NCI-H748 treated with DMSO at 0.1 percent for 48 hours (cell line): ENCODE measurements around the gene GUCA2B.

Experiments used
- DNase-seq: peaks from one replicate; lab custom pipeline; 2025; lab: John Stamatoyannopoulos, UW

The GUCA2B gene

DNA sequence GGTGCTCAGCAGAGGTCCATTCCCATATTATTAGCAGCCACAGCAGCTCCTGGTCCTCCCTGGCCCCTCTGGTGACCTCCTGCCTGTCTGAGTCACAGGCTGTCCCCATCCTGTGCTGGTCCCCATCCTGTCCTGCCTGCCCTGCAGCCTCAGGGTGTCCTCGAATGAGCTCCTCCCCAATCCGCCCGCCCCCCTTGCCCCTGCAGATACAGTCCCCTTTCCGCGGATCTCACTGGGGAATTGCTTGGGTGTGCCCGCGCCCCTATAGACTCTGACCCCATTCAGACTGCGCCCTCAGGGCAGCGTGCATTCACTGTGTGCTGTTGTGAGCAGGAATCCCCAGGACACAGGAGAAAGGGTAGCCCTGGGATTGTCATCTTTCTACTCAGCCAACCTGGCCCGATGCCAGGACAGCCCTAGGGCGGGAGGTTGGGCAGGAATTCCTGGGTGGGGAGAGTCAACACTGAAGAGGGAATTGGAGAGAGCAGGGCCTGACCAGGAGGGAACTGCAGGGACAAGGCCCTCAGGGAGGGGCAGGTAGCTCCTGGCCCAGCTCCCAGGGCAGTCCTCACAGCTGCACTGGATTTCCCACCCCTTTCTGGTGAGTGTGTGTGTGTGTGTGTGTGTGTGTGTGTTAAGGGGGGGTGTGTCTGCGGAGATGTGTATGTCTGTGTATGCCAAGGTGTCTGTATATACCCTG is 12.5 kb downstream of the GUCA2B start:
- peak; percentile 100 for DNase-seq

DNA sequence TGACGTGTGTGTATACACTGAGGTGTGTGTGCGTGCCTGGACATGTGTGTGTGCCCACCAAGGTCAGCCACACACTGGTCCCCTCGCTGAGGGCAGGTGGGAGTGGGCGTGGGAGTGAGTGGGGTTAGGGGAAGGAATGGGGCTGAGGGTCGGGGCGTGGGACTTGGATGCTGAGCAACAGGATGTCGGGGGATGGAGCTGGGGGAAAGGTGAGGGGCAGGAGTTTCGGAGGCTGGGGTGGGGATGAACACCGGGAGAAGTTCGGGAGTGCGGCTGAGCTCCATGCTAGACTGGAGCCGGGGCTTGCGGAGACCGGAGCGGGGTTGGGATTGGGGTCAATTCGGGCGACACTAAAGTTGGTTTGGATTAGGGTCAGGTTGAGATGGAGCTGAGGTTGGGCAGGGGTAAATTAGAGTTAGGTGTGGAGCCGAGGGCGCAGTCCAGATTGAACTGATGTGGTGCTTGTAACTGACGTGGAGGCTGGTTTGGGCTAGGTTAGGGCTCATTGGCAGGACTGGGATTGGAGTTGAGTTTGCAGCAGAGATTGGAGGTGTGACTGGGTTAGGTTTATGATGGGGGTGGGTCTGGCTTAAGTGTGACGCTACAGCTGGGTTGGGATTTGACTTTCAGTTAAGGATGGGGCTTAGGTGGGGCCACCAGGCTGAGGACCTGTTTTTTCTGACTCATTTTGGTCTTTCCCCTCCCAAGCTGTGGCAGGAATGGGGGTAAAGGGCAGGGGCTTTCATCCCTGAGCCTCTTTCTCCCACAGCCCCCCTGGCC is 14.6 kb downstream of the GUCA2B start:
- no peak for DNase-seq

DNA sequence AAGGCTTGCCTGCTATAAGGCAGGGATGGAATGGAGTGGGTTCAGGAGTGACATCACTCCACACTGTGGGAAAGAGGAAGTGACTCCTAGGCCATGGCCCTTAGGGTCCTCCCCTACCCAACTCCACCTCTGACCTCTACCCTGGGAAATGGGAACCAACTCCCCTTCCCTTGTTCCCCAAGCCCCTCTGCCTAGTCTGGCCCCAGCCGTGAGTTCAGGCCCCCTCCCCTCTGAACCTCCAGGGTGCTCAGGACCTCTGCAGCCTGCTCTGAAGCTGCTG is 15.1 kb downstream of the GUCA2B start:
- DNase-seq, result no peak

DNA sequence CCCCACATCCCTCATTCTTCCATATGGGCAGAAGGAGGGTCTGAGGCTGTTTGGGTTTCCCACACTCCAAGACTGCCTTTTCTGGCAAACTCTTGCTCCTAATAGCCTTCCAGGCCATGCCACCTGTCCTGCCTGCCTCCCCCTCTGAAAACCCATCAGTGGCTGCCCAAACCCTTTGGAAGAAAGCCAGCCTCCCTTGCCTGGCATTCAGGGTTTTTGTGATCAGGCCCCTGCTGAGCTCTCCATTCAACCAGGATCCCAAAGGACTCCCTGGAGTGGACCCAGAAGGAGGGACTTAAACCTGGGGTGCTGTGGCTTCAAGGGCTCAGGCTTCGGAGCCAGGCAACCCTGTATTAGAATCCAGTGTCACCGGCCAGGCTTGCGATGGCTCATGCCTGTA is 15.6 kb downstream of the GUCA2B start:
- no peak for DNase-seq

DNA sequence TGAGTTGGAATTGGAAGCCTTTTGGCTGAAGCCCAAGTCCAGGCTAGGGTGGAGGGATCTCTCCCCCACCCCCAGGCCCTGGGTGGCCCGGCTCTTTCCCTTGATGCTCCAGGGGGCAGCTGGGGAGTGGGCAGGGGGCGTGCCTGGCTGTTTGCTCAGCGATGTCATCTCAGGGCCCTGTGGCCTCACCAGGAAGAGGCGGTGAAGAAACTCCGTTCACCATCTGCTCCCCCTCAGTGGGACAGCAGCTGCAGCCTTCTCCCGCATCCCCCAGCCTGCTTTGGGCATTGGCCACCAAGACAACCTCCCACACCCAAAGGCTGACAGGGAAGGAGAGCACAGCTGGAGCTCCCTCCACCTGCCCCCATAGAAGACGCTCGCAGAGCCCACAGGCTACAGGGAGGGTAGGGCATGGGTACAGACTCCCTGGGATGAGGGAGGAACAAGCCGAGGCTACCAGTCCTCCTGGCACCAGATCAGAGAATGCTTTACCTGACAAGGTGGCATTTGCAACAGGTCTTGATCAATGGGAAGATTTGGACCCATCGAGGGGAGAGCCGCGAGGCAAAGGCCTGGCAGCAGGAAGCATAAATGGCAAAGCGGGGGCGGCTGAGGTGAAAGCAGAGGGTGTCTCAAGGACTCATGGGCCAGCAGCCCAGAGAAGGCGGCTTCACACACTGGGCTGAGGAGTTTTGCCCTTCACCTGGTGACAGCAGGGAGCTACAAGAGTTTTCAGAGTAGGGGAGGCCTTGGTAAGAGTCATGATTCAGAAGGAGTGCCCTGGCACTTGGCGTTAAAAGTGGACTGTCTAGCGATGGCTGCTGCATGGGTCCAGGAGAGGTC is 17.8 kb downstream of the GUCA2B start:
- no peak for DNase-seq

DNA sequence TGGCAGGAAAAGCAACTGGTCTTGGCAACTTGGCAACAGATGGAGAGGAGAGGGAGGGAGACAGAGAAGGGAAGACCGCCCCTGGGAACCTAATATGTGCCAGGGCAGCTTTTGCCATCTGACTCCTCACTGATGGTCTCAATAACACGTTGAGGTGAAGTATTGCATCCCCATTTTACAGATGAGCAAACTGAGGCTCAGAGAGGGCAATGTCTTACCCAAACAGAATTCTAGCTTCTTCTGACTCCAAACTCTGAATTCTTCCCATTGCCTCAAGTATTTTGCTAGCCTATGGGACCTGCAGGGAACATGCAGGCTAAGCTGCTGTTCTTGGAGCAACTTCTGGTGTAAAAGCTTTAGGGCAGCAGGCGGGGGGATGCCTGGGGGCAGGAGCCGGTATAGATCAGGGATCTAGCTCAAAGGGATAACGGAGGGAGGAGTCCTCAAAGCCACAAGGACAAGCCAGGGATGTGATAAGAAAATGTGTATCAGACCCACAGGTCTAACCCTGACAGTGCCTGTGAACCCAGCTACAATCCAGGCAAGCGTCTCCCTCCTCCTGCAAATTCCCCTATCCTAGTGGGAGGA is 18.6 kb downstream of the GUCA2B start:
- no peak for DNase-seq

DNA sequence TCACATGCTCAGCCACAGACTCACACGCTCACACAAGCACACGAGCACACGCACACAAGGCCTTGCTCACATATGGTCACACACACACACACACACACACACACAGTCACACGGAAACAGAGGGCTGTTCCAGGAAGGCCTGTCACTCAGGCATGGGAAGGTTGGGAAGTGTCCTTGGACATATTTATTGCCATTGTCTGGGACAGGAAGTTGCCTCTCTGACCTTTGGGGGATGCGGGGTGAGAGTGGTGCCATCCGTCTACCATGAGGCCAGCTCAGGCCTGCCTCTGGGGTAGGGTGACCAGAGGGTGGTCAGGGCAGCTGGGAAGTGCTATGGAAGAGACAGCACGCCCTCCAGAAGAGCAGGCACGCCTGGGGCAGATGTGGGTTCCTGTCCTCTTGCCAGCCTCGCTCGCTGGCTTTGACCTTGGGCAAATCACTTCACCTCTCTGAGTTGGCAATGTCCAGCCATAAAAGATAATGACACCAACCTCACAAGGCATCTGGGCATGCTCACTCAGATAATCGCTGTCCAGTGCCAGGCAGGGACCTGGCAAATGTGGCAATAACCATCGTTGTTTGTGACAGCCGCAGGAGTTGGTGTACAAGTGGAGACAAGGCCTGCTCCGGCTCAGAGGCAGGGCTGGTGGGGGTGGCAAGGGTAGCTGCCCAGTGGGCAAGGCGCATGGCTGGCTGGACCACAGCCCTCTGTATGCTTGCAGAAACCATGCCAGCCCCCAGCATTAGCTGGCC is 19.3 kb downstream of the GUCA2B start:
- DNase-seq, result no peak

DNA sequence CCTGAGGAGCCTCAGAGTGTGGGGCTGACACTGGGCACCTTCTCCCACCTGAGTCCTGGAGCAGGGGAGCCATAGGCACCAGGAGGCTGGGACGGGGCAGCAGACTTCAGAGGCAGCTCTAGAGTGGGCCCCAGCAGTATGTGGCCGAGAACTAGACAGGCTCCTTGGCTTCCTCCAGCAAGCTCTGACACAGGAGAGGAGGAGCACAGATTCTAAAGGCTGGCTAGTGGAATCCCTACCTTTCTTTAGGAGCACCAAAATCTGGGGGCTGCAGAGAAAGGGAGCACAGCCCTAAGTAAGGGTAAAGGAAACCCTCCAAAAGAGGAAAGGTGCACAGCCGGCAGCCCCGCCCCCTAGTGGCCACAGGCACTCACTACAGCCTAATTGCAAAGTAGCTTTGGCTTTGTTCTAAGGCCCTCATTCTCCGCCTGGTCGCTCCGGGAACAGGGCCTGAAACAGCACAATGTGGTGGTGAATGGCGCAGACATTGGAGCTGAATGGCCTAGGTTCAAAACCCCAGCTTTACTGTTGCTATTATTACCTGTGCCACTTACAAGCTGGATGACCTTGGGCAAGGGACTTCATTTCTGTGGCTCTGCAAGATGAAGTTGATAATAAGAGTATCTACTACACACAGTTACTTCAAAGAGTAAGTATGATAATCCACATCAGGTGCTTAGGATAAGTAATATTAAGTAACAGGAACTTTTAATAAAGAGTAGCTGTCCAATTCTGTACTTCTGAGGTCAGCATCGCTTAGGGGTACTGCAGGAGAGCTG is 20.1 kb downstream of the GUCA2B start:
- peak; percentile 97 for DNase-seq

DNA sequence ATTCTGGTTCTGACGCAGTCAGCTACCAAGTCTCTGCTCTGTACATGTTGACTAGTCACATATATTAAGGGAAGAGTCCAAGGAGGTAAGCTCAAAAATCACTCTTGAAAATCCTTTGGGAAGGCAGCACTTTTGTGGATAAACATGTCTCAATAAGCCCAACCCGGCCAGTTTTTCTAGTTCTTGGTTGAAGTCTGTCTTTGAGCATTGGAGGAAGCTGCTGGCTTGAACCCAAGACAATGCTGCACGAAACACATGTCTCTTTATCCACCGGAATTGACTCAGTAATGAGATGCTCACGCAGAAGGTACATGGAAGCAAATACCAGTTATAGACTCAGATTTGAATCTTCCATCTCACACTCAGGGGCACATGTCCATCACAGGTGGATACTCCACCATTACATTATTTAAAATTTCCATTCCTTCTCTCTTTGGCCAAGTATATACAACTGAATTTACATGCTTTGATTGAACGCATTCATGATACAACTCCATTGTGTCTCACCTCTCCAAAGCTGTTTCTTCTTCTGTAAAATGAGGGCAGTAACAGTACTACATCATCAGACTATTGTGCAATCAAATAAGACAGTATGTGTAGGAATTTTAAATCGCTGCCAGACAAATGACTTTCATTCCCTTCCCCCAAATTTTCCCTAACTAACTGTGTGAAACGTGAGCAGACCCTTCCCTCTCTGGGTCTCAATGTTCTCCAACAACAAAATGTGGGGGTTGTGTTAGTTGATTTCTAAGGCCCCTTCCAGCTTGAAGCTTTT is 20.9 kb downstream of the GUCA2B start:
- no peak for DNase-seq

DNA sequence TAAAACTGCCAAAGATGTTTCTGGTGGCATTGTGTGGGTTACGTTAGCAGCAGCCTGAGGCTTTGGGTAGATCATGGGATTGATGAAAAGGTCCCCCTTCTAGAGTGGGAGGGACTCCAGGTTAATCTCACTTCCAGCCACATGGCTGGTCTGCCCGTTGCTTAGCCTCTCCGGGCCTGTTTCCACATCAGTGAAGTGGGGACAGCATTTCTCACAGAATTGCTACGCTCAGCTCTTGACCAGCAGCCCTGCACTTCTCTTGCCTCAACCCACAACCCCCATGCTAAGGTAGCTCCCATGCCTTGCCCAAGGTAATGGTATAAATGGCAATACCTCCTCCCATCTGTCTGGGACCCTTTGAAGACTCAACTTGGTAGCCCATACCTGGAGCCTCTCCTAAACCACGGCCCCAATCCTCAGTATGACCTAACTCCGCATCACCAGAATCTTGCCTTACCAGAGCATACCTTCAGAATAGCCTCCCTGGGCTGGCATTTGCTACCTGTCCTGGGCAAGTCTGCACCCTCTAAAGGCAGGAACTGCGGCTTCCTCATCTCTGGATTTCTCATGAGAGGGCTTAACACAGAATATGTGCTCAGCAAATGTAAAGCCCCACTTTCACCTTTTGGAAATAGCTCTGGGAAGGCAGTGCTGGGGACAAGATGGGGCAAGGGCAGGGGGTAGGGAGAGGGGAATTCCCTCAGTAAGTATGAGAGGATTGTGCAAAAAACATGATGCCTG is 22.3 kb downstream of the GUCA2B start:
- no peak for DNase-seq

DNA sequence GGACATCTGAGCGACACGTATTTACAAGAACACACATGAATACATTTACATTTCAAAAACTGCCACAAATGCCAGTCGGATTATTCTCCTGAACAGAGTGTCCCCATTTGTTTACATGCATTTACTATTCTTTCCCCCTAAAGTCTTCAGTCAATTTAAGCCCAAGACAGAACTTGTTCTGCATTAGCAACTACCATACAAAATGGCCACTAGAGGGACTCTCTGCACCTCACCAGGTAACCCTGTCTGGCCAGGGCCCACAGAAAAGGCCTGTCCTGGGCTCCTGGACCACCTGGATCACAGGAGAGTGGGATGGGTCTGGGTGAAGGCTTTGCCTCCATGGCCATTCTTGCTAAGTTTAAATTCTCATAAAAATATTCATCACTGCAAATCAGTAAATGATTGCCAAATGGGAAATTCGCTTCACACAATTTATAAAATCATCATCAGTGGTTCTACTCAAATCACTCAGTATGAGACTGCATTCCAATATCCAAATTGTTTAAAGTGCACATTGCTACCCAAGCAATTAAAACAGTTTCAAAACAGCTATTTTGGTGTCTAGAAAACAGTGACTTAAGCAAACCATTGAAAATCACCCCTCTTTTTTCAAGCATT is 23.8 kb downstream of the GUCA2B start:
- DNase-seq, result peak; percentile 99

DNA sequence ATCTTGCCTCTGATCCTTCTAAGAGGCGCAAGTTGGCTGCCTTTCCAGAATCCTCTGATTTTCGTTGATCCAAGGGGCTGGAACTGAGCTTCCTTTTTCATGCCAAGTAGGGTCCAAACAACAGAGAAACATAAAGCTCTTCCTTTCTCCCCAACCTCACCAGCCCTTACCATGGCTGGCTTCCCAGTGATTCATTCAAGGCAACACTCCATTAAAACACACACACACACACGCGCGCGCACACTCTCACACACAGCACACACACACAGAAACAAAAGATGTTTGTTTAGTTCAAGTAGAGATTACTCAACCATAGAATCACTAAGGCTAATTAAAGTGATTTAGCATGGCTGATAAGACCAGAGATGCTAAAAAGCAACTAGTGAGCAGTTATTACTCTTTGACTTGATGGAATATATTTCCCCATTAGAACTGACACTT is 24.4 kb downstream of the GUCA2B start:
- DNase-seq, result peak; percentile 94

DNA sequence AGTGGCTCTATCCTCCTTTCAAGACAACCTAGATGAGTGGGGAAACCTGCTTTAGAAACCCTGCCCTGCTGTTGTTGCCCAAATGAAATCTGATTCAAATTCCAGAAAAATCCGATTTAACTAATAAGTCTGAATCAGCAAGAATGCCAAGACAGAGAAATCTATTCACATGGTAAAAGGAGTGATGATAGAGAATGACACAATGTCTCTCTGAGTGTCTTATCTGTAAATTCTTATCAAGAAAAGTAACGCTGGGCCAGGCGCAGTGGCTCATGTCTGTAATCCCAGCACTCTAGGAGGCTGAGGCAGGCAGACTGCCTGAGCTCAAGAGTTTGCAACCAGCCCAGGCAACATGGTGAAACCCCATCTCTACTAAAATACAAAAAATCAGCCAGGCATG is 25.0 kb downstream of the GUCA2B start:
- DNase-seq, result no peak

DNA sequence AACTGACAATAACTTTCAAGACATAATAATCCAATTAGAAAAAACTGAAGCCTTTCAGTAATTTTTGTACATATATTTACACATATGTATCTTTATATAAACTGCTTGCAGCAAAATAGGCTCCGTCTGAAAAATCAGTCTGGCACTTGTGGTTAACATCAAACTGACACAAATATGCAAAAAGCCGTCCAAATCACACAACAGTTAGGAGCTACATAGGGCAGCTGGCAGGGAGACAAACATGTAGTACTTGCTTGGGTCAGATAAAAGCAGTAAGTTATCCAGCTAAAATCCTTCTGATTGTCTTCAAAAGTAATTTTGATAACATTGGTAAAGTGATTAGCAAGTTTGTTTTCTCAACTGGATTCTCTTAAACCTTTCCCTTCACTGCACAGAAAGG is 26.1 kb downstream of the GUCA2B start:
- DNase-seq, result no peak

DNA sequence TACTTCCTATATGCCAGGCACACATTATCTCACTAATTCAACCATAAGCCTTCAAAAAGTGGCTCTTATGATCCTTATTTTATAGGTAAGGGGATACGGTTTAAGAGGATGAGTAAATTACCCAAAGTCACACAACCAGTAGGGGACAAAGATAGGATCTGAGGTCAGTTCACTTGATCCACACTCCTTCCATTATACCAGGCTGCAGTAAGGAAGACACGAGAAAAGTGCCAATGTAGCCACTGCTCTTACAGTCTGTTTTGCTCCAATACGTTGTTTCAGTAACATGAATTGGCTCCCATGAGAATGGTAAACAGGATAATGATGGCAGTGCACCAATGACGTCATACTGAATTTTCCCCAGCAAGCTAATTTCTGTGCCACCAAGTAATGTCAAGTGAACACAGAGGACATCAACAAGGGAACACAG is 26.7 kb downstream of the GUCA2B start:
- DNase-seq, result no peak

DNA sequence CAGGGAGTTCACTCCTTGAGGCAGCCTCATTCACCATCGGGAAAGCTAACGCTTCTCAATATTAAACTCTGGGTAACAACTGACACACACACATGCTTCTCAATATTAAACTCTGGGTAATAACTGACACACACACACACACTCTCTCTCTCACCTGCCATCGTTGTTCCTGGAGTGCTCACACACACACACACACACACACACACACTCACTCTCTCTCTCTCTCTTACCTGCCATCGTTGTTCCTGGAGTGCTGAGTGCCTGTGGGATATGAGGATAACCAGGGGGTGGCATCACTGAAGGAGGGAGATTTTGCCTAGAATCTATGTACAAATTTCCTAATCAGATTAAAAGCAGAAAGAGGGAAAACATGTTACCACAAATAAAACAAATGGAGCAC is 28.5 kb downstream of the GUCA2B start:
- DNase-seq, result no peak

DNA sequence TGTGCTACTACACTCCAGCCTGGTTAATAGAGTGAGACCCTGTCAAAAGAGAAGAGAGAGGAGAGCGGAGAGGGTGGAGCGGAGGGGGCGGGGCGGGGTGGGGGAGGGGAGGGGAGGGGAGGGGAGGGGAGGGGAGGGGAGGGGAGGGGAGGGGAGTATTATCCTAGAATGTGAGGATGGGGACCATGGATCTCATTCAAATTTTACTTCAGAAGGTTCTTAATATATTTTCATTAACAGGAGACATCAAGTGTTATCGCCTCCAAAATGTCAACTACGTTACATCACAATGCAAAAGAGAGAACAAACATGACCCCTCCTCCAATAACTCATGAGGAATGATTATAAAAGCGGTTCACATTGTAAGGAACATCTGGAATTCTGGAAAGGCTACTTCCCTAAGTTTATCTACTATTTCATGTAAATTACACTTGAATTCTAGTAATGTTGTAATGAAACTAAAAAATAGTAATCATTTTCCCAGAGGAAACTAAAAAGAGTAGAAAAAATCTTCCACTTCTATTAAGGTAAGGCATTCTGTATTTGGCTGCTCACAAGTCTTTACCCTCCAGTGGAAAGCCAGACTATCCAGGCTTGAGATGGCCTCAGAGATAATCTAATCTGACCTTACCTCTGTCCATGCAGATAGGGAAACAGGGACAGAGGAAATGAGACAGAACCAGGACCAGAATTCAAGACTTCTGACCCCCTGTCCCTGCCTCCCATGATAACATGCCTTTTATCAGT is 30.2 kb downstream of the GUCA2B start:
- no peak for DNase-seq

DNA sequence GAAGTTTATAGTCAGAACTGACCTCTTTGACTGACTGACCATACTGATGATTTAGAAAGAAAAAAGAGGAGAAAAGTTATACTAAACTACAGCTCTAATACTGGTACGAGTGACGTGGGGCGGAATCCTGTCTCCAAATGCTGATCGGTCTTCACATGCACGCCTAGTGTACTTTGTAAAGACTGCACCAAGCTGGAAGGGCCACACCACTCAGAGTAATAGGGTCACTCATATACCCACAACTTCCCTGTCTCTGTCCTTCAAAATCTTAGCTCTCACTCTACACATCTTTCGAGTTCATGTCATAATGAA is 30.7 kb downstream of the GUCA2B start:
- no peak for DNase-seq

DNA sequence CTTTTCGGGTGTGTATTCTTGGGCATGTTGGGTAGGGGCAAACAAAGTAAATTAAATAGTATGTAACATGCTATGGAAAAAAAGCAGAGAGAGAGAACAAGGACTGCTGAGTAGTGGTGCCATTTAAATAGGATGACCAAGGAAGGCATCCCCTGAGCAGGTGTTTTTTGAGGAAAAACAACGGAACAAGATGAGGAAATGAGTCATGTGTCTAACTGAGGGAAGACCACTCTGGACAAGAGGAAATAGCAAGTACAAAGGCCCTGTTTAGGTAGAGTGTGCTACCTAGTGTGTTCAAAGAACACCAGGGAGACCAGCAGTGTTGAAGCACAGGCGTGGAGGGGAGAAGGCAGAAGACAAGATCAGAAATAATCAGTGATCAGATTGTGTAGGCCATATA is 31.4 kb downstream of the GUCA2B start:
- DNase-seq, result no peak
